HepG2 (cell line): ENCODE measurements around the gene LRRC25. TPM values are rescaled to one million over a fixed set of nuclear protein-coding genes. Genes with fewer than 3 reads are reported as not detected.
A peak's percentile ranks its signal among the peaks of the same experiment; 100 is the strongest.

Experiments
- ARID3A ChIP-seq: IDR thresholded peaks from 2 replicates; pipeline ENCODE4 v1.6.1; 2012; ENCODE audit warnings: low read depth, low read length, improper control_type of control experiment
- E2F1 ChIP-seq: sonication (generic); formaldehyde crosslinking; IDR thresholded peaks from 2 replicates; pipeline ENCODE4 v1.5.0; 2020; ENCODE audit warnings: missing genetic modification reagents
- EHMT2 ChIP-seq: fragments of 200-600 bp; sonication (generic); IDR thresholded peaks from 2 replicates; pipeline ENCODE4 v1.7.0; 2017; ENCODE audit warnings: antibody characterized with exemption, low read depth, low read length, borderline replicate concordance
- FOXM1 ChIP-seq: sonication (generic); formaldehyde crosslinking; IDR thresholded peaks from 2 replicates; pipeline ENCODE4 v1.5.0; 2020; ENCODE audit warnings: missing genetic modification reagents
- KDM2A ChIP-seq: sonication (generic); formaldehyde crosslinking; IDR thresholded peaks from 2 replicates; pipeline ENCODE4 v1.4.0; 2020; ENCODE audit warnings: low read depth, missing genetic modification reagents, borderline replicate concordance
- MYNN ChIP-seq: sonication (generic); formaldehyde crosslinking; IDR thresholded peaks from 2 replicates; pipeline ENCODE4 v1.4.0; 2020; ENCODE audit warnings: mild to moderate bottlenecking, low read depth, missing genetic modification reagents
- NBN ChIP-seq: fragments of 450-650 bp; conservative IDR thresholded peaks from 2 replicates; pipeline ENCODE4 v1.6.1; 2017
- NR0B2 ChIP-seq: sonication (generic); formaldehyde crosslinking; IDR thresholded peaks from 2 replicates; pipeline ENCODE4 v1.4.0; 2020; ENCODE audit warnings: mild to moderate bottlenecking, missing genetic modification reagents
- RBM22 ChIP-seq: fragments of 200-400 bp; formaldehyde crosslinking; optimal IDR thresholded peaks from 2 replicates; pipeline ENCODE3; 2017; ENCODE audit warnings: mild to moderate bottlenecking, low read length, moderate library complexity
- SMARCE1 ChIP-seq: fragments of 450-650 bp; IDR thresholded peaks from 2 replicates; pipeline ENCODE4 v1.6.1; 2017; ENCODE audit warnings: borderline replicate concordance
- SPEN ChIP-seq: sonication (generic); formaldehyde crosslinking; IDR thresholded peaks from 2 replicates; pipeline ENCODE4 v1.5.1; 2020; ENCODE audit warnings: low read depth, mild to moderate bottlenecking, missing genetic modification reagents
- STAG1 ChIP-seq: sonication (generic); formaldehyde crosslinking; IDR thresholded peaks from 2 replicates; pipeline ENCODE4 v1.4.0; 2020; ENCODE audit warnings: missing genetic modification reagents
- ZBTB33 ChIP-seq: sonication (generic); formaldehyde crosslinking; IDR thresholded peaks from 2 replicates; pipeline ENCODE4 v1.4.0; 2020; ENCODE audit warnings: missing genetic modification reagents
- ZBTB7B ChIP-seq: sonication (generic); formaldehyde crosslinking; IDR thresholded peaks from 2 replicates; pipeline ENCODE4 v1.4.0; 2020; ENCODE audit warnings: missing genetic modification reagents
- ZFYVE20 ChIP-seq: sonication (generic); formaldehyde crosslinking; IDR thresholded peaks from 2 replicates; pipeline ENCODE4 v1.8.0; 2023; ENCODE audit warnings: low read depth, mild to moderate bottlenecking, moderate library complexity, missing genetic modification reagents, borderline replicate concordance
- ZNF362 ChIP-seq: sonication (generic); formaldehyde crosslinking; IDR thresholded peaks from 2 replicates; pipeline ENCODE4 v1.4.0; 2020; ENCODE audit warnings: missing genetic modification reagents, mild to moderate bottlenecking, borderline replicate concordance
- ZNF530 ChIP-seq: sonication (generic); formaldehyde crosslinking; IDR thresholded peaks from 2 replicates; pipeline ENCODE4 v1.5.0; 2020; ENCODE audit warnings: low read depth, mild to moderate bottlenecking, missing genetic modification reagents
- ZNF580 ChIP-seq: IDR thresholded peaks from 2 replicates; pipeline ENCODE4 v1.6.1; 2016; ENCODE audit warnings: low read depth, borderline replicate concordance
- ZSCAN29 ChIP-seq: sonication (generic); formaldehyde crosslinking; conservative IDR thresholded peaks from 2 replicates; pipeline ENCODE4 v1.4.0; 2020; ENCODE audit warnings: mild to moderate bottlenecking, missing genetic modification reagents
- polyA plus RNA-seq, 8 experiments: library from polyadenylated mRNA; depleted of rRNA in 3 of 8; stranded (reverse) in 7 of 8; unstranded in 1 of 8; fragments of >200 nt; fragmentation: Illumina TruSeq in 4 of 8; extraction: Trizol in 4 of 8; gene quantifications; 2 replicates each; pipeline versions ENCODE4 v1.2.1 to v1.2.3, GENCODE V29; 2011 to 2016; ENCODE audit warnings: low read depth in 4 of 8, missing spikeins in 1 of 8, mixed read lengths in 1 of 8; ENCODE audit not compliant: insufficient read depth in 1 of 8
- total RNA-seq, 5 experiments: library from RNA; depleted of rRNA; stranded (reverse); fragments of >200 nt; fragmentation: Illumina TruSeq; extraction: Trizol; gene quantifications; 2 replicates each; pipeline ENCODE4 v1.2.3, GENCODE V29; 2016; ENCODE audit warnings: low read depth in 1 of 5

Gene LRRC25
- total and polyA plus RNA-seq, 2 of the 13 experiments (the other 11 are each of a cell fraction or from before 2014, with no cell fraction given), result 0.13 to 0.53 TPM

- no peak for TF ChIP-seq ZBTB33 (CRISPR knock-in tag)
- TF ChIP-seq STAG1 (CRISPR knock-in tag), result no peak
- TF ChIP-seq RBM22, result peak; percentile 95
- TF ChIP-seq MYNN, result no peak; the same call in 1 of the 2 replicates
- TF ChIP-seq FOXM1 (CRISPR knock-in tag), result no peak
- no peak for TF ChIP-seq NR0B2 (CRISPR knock-in tag)
- no peak for TF ChIP-seq ZBTB7B (CRISPR knock-in tag)
- no peak for TF ChIP-seq E2F1 (CRISPR knock-in tag)
- TF ChIP-seq ARID3A, result no peak
- TF ChIP-seq ZNF580 (CRISPR knock-in tag), result no peak
- TF ChIP-seq ZSCAN29 (CRISPR knock-in tag), result no peak
- no peak for TF ChIP-seq SMARCE1
- peak; percentile 31; the same call in 1 of the 2 replicates for TF ChIP-seq SPEN
- TF ChIP-seq ZNF530 (CRISPR knock-in tag), result no peak
- no peak for TF ChIP-seq ZFYVE20 (CRISPR knock-in tag)
- peak; percentile 65; the same call in 1 of the 2 replicates for TF ChIP-seq KDM2A (CRISPR knock-in tag)
- no peak for TF ChIP-seq EHMT2
- no peak for TF ChIP-seq NBN
- TF ChIP-seq ZNF362 (CRISPR knock-in tag), result no peak
These were observed 7.1 kb downstream of the LRRC25 start (continued) for GRCh38 chr19:18390065-18390907.
